ENCODE data around the gene ERC1.
"Not testable (repeated sequence)": the region's sequence is repeated elsewhere in the genome, so short reads cannot be mapped to it uniquely, and the experiment has no call there.

ERC1 gene

GRCh38 chr12:1328391-1328790 is 337.4 kb downstream of the ERC1 start:
- no peak overlapping the region for H3K4me3 Mint-ChIP-seq
- no peaks in the 10 kb centered on the region for H3K9me3 Mint-ChIP-seq
- no peak overlapping the region for H3K27ac Mint-ChIP-seq
- H3K36me3 Mint-ChIP-seq (ENCODE audit: low read depth) = peaks cover 2% of the 10 kb centered on the region
- H3K27me3 Mint-ChIP-seq (ENCODE audit: low read depth) = no peaks in the 10 kb centered on the region
- H3K4me1 Mint-ChIP-seq (ENCODE audit: low read depth) = no peaks in the 10 kb centered on the region

GRCh38 chr12:1329784-1330476 is 338.9 kb downstream of the ERC1 start:
- Mint-ChIP-seq H3K4me1 (ENCODE audit: low read depth) (no peaks in the 10 kb centered on the region), H3K27ac (no peak overlapping the region), H3K9me3 (no peaks in the 10 kb centered on the region), H3K36me3 (ENCODE audit: low read depth) (peaks cover 2% of the 10 kb centered on the region), H3K4me3 (no peak overlapping the region), H3K27me3 (ENCODE audit: low read depth) (no peaks in the 10 kb centered on the region)

- Mint-ChIP-seq H3K36me3 (ENCODE audit: low read depth) (peaks cover 2% of the 10 kb centered on the region), H3K9me3 (no peaks in the 10 kb centered on the region), H3K4me3 (no peak overlapping the region), H3K27me3 (ENCODE audit: low read depth) (no peaks in the 10 kb centered on the region), H3K27ac (no peak overlapping the region), H3K4me1 (ENCODE audit: low read depth) (no peaks in the 10 kb centered on the region)
These were observed 339.4 kb downstream of the ERC1 start for GRCh38 chr12:1330477-1330827.

GRCh38 chr12:1332327-1332726 is 341.3 kb downstream of the ERC1 start:
- Mint-ChIP-seq H3K4me3 (no peak overlapping the region), H3K27ac (no peak overlapping the region), H3K4me1 (ENCODE audit: low read depth) (no peaks in the 10 kb centered on the region), H3K9me3 (no peaks in the 10 kb centered on the region), H3K36me3 (ENCODE audit: low read depth) (peaks cover 2% of the 10 kb centered on the region), H3K27me3 (ENCODE audit: low read depth) (peaks cover 2% of the 10 kb centered on the region)

GRCh38 chr12:1338483-1339177 is 347.6 kb downstream of the ERC1 start:
- H3K36me3 Mint-ChIP-seq (ENCODE audit: low read depth) = peaks cover 3% of the 10 kb centered on the region
- peaks cover 4% of the 10 kb centered on the region for H3K27me3 Mint-ChIP-seq (ENCODE audit: low read depth)
- no peak overlapping the region for H3K27ac Mint-ChIP-seq
- no peaks in the 10 kb centered on the region for H3K9me3 Mint-ChIP-seq
- no peak overlapping the region for H3K4me3 Mint-ChIP-seq
- H3K4me1 Mint-ChIP-seq (ENCODE audit: low read depth) = no peaks in the 10 kb centered on the region

GRCh38 chr12:1339178-1339541 is 348.1 kb downstream of the ERC1 start:
- H3K4me1 Mint-ChIP-seq (ENCODE audit: low read depth); H3K27ac Mint-ChIP-seq; H3K27me3 Mint-ChIP-seq (ENCODE audit: low read depth); H3K9me3 Mint-ChIP-seq; H3K4me3 Mint-ChIP-seq; H3K36me3 Mint-ChIP-seq (ENCODE audit: low read depth): not testable (repeated sequence)

GRCh38 chr12:1339618-1340319 is 348.7 kb downstream of the ERC1 start:
- peaks cover 3% of the 10 kb centered on the region for H3K36me3 Mint-ChIP-seq (ENCODE audit: low read depth)
- no peaks in the 10 kb centered on the region for H3K9me3 Mint-ChIP-seq
- H3K27me3 Mint-ChIP-seq (ENCODE audit: low read depth) = peaks cover 4% of the 10 kb centered on the region
- no peak overlapping the region for H3K4me3 Mint-ChIP-seq
- no peak overlapping the region for H3K27ac Mint-ChIP-seq
- H3K4me1 Mint-ChIP-seq (ENCODE audit: low read depth) = peaks cover 3% of the 10 kb centered on the region

GRCh38 chr12:1341270-1341669 is 350.2 kb downstream of the ERC1 start:
- not testable (repeated sequence) for H3K4me1 Mint-ChIP-seq (ENCODE audit: low read depth); H3K9me3 Mint-ChIP-seq; H3K36me3 Mint-ChIP-seq (ENCODE audit: low read depth); H3K4me3 Mint-ChIP-seq; H3K27me3 Mint-ChIP-seq (ENCODE audit: low read depth); H3K27ac Mint-ChIP-seq

- no peak overlapping the region for H3K27ac Mint-ChIP-seq
These were observed 352.4 kb downstream of the ERC1 start for GRCh38 chr12:1343422-1343821.

GRCh38 chr12:1344245-1344644 is 353.2 kb downstream of the ERC1 start:
- Mint-ChIP-seq H3K27ac (no peak overlapping the region), H3K36me3 (ENCODE audit: low read depth) (peaks cover 3% of the 10 kb centered on the region), H3K9me3 (no peaks in the 10 kb centered on the region), H3K4me1 (ENCODE audit: low read depth) (peaks cover 3% of the 10 kb centered on the region), H3K4me3 (no peak overlapping the region), H3K27me3 (ENCODE audit: low read depth) (no peaks in the 10 kb centered on the region)

More at GRCh38 chr12:1343422-1343821, 352.4 kb downstream of the ERC1 start:
- peaks cover 3% of the 10 kb centered on the region for H3K4me1 Mint-ChIP-seq (ENCODE audit: low read depth)
- H3K36me3 Mint-ChIP-seq (ENCODE audit: low read depth) = peaks cover 3% of the 10 kb centered on the region
- no peak overlapping the region for H3K4me3 Mint-ChIP-seq
- H3K27me3 Mint-ChIP-seq (ENCODE audit: low read depth) = no peaks in the 10 kb centered on the region
- H3K9me3 Mint-ChIP-seq = no peaks in the 10 kb centered on the region

- Mint-ChIP-seq H3K9me3 (no peaks in the 10 kb centered on the region), H3K27ac (no peak overlapping the region), H3K4me3 (no peak overlapping the region), H3K4me1 (ENCODE audit: low read depth) (peaks cover 3% of the 10 kb centered on the region), H3K27me3 (ENCODE audit: low read depth) (no peaks in the 10 kb centered on the region), H3K36me3 (ENCODE audit: low read depth) (peaks cover 3% of the 10 kb centered on the region)
These were observed 355.1 kb downstream of the ERC1 start for GRCh38 chr12:1346126-1346525.

GRCh38 chr12:1347294-1347693 is 356.3 kb downstream of the ERC1 start:
- no peak overlapping the region for H3K4me3 Mint-ChIP-seq
- no peaks in the 10 kb centered on the region for H3K36me3 Mint-ChIP-seq (ENCODE audit: low read depth)
- no peaks in the 10 kb centered on the region for H3K27me3 Mint-ChIP-seq (ENCODE audit: low read depth)
- peaks cover 3% of the 10 kb centered on the region for H3K4me1 Mint-ChIP-seq (ENCODE audit: low read depth)
- H3K27ac Mint-ChIP-seq = no peak overlapping the region
- no peaks in the 10 kb centered on the region for H3K9me3 Mint-ChIP-seq

- peaks cover 3% of the 10 kb centered on the region for H3K4me1 Mint-ChIP-seq (ENCODE audit: low read depth)
- H3K36me3 Mint-ChIP-seq (ENCODE audit: low read depth) = no peaks in the 10 kb centered on the region
- H3K27me3 Mint-ChIP-seq (ENCODE audit: low read depth) = no peaks in the 10 kb centered on the region
- no peak overlapping the region for H3K4me3 Mint-ChIP-seq
- H3K27ac Mint-ChIP-seq = no peak overlapping the region
- no peaks in the 10 kb centered on the region for H3K9me3 Mint-ChIP-seq
These were observed 357.6 kb downstream of the ERC1 start for GRCh38 chr12:1348606-1349005.

GRCh38 chr12:1350055-1350933 is 359.3 kb downstream of the ERC1 start:
- Mint-ChIP-seq H3K4me3 (no peak overlapping the region), H3K27ac (no peak overlapping the region), H3K4me1 (ENCODE audit: low read depth) (no peaks in the 10 kb centered on the region), H3K36me3 (ENCODE audit: low read depth) (no peaks in the 10 kb centered on the region), H3K9me3 (no peaks in the 10 kb centered on the region), H3K27me3 (ENCODE audit: low read depth) (no peaks in the 10 kb centered on the region)

All from T-helper 1 cell treated with Interleukin-12 subunit alpha and Interleukin-12 subunit beta and Interleukin-4 antibody, amounts not matched to agents 30 μg/mL and 1 μg/mL, for 36 hours (primary cell).